Liver (tissue), 9 donors: ENCODE results near the gene JMJD1C. TPM values are rescaled to one million over a fixed set of nuclear protein-coding genes. Genes with fewer than 3 reads are reported as not detected.

Source experiments
- DNase-seq: peaks from one replicate; pipeline ENCODE4 v3.0.0-alpha.2; 2017; ENCODE audit warnings: low spot score
- H3K27ac ChIP-seq, 2 donors: one replicate each; pipeline ENCODE4 v1.7.0; 2013; ENCODE audit warnings: inconsistent platforms in 2 of 2, low read length in 2 of 2, control low read depth in 1 of 2, low read depth in 1 of 2, mild to moderate bottlenecking in 1 of 2
- H3K27me3 ChIP-seq, 4 donors: one replicate each; pipeline versions ENCODE4 v1.6.1 to v1.7.0; 2013; ENCODE audit warnings: low read length in 3 of 4, inconsistent platforms in 1 of 4, mild to moderate bottlenecking in 1 of 4, moderate library complexity in 1 of 4; ENCODE audit not compliant: control insufficient read depth in 4 of 4, insufficient read depth in 4 of 4
- H3K36me3 ChIP-seq, 4 donors: one replicate each; pipeline versions ENCODE4 v1.6.1 to v1.7.0; 2013; ENCODE audit warnings: low read length in 3 of 4, mild to moderate bottlenecking in 3 of 4, low read depth in 1 of 4, moderate library complexity in 1 of 4; ENCODE audit not compliant: control insufficient read depth in 4 of 4, insufficient read depth in 3 of 4
- H3K4me1 ChIP-seq, 4 donors: one replicate each; pipeline versions ENCODE4 v1.6.1 to v1.7.0; 2013; ENCODE audit warnings: low read length in 3 of 4, mild to moderate bottlenecking in 3 of 4, moderate library complexity in 1 of 4; ENCODE audit not compliant: control insufficient read depth in 4 of 4, insufficient read depth in 4 of 4
- H3K4me3 ChIP-seq, 3 donors: one replicate each; pipeline versions ENCODE4 v1.6.1 to v1.7.0; 2013; ENCODE audit warnings: low read length in 3 of 3, control low read depth in 1 of 3, low read depth in 1 of 3, mild to moderate bottlenecking in 1 of 3
- H3K9ac ChIP-seq, 2 donors: one replicate each; pipeline ENCODE4 v1.7.0; 2013; ENCODE audit warnings: low read length in 2 of 2, mild to moderate bottlenecking in 2 of 2, moderate library complexity in 2 of 2, control low read depth in 1 of 2, low read depth in 1 of 2
- H3K9me3 ChIP-seq, 4 donors: one replicate each; pipeline versions ENCODE4 v1.6.1 to v1.7.0; 2013; ENCODE audit warnings: low read length in 3 of 4; ENCODE audit not compliant: control insufficient read depth in 4 of 4
- EGR1 ChIP-seq, 2 donors: IDR thresholded peaks; 2 replicates each; pipeline ENCODE4 v1.6.1; 2016 to 2018; ENCODE audit warnings: antibody characterized with exemption in 2 of 2, low read depth in 2 of 2
- FOXA1 ChIP-seq: IDR thresholded peaks from 2 replicates; pipeline ENCODE4 v1.6.1; 2016; ENCODE audit warnings: antibody characterized with exemption
- FOXA2 ChIP-seq: IDR thresholded peaks from 2 replicates; pipeline ENCODE4 v1.6.1; 2016; ENCODE audit warnings: antibody characterized with exemption
- GABPA ChIP-seq, 2 donors: IDR thresholded peaks in 1 of 2; conservative IDR thresholded peaks in 1 of 2; 2 replicates each; pipeline ENCODE4 v1.6.1; 2016; ENCODE audit warnings: antibody characterized with exemption in 2 of 2, mild to moderate bottlenecking in 1 of 2, moderate library complexity in 1 of 2
- HNF4A ChIP-seq, 2 donors: conservative IDR thresholded peaks; 2 replicates each; pipeline ENCODE4 v1.6.1; 2016; ENCODE audit warnings: antibody characterized with exemption in 2 of 2, mild to moderate bottlenecking in 2 of 2
- HNF4G ChIP-seq: IDR thresholded peaks from 2 replicates; pipeline ENCODE4 v1.6.1; 2016; ENCODE audit warnings: antibody characterized with exemption
- JUND ChIP-seq, 2 donors: IDR thresholded peaks; 2 replicates each; pipeline ENCODE4 v1.6.1; 2016; ENCODE audit warnings: antibody characterized with exemption in 2 of 2
- NR2F2 ChIP-seq: IDR thresholded peaks from 2 replicates; pipeline ENCODE4 v1.6.1; 2016; ENCODE audit warnings: antibody characterized with exemption
- RAD21 ChIP-seq, 2 donors: IDR thresholded peaks; 2 replicates each; pipeline ENCODE4 v1.6.1; 2016; ENCODE audit warnings: antibody characterized with exemption in 2 of 2, mild to moderate bottlenecking in 2 of 2
- SP1 ChIP-seq: IDR thresholded peaks from 2 replicates; pipeline ENCODE4 v1.6.1; 2018; ENCODE audit warnings: antibody characterized with exemption, mild to moderate bottlenecking
- TAF1 ChIP-seq: conservative IDR thresholded peaks from 2 replicates; pipeline ENCODE4 v1.6.1; 2016; ENCODE audit warnings: antibody characterized with exemption, mild to moderate bottlenecking
- YY1 ChIP-seq: IDR thresholded peaks from 2 replicates; pipeline ENCODE4 v1.6.1; 2016; ENCODE audit warnings: antibody characterized with exemption, mild to moderate bottlenecking
- WGBS: extraction: QIAGEN DNeasy Blood & Tissue Kit; methylation state at CpG from one replicate; pipeline ENCODE4 v1.1.7; 2013; 5-methylcytosine and 5-hydroxymethylcytosine counted together
- polyA plus RNA-seq, 2 donors: library from polyadenylated mRNA; stranded (reverse) in 1 of 2; unstranded in 1 of 2; fragments of 200-250 nt in 1 of 2; fragments of >200 nt in 1 of 2; fragmentation: Nextera tagmentation in 1 of 2; extraction: Ambion mirVana in 1 of 2; gene quantifications; one replicate each; pipeline versions ENCODE4 v1.2.1 to v1.2.3, GENCODE V29; 2013 to 2015
- total RNA-seq, 2 donors: library from RNA; depleted of rRNA; stranded (reverse); fragments of >200 nt; gene quantifications; one replicate each; pipeline ENCODE4 v1.2.3, GENCODE V29; 2014
- TF ChIP-seq, protein P1 (sequence below): IDR thresholded peaks from 2 replicates; pipeline ENCODE4 v1.6.1; 2016; ENCODE audit warnings: antibody characterized with exemption
- TF ChIP-seq, protein P2 (sequence below): IDR thresholded peaks from 2 replicates; pipeline ENCODE4 v1.6.1; 2016; ENCODE audit warnings: antibody characterized with exemption
- TF ChIP-seq, protein P3 (sequence below): IDR thresholded peaks from 2 replicates; pipeline ENCODE4 v1.6.1; 2016; ENCODE audit warnings: antibody characterized with exemption
- TF ChIP-seq, protein P4 (sequence below): IDR thresholded peaks from 2 replicates; pipeline ENCODE4 v1.6.1; 2016; ENCODE audit warnings: antibody characterized with exemption, mild to moderate bottlenecking
- donor health status: healthy.
- donor health status: healthy.
- donor health status: healthy.
- donor health status: healthy.
- donor health status: healthy.

The JMJD1C gene
- total and polyA plus RNA-seq, 4 donors = 11.0 to 93.1 (median 56.0) TPM

DNA sequence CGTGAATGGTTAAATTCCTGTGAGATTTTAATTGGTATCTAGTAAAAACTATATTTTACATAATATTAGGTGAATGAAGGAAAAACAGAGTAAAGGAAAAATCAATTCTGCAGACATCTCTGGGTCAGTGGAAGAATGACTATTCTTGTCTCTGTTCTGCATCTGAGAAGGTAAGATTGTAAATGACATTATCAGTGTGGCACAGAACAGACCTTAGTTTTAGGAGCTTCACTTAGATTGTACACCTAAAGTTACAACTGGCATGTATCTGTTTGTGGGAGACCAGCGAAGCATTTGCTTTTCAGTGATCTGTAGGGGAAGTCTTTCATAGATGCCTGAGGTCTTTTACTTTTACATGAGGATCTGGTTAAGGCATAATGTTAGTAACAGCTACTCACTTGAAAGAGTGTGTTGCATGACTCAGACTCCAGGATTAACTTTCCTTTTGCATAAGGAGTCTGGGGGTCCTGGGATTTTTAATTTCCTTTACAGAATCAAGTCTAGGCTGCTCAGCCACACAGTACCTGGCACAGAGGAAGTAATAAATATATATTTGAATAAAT is 56.2 kb downstream of the JMJD1C start:
- Histone ChIP-seq H3K9ac (no peak overlapping the region), H3K9me3 (no peaks in the 10 kb centered on the region), H3K27ac (no peak overlapping the region), H3K36me3 (no peaks in the 10 kb centered on the region), H3K4me3 (no peak overlapping the region), H3K4me1 (peaks cover 0 to 6% (median 2%) of the 10 kb centered on the region in 4 donors), H3K27me3 (no peaks in the 10 kb centered on the region)
- TF ChIP-seq, protein P1, sequence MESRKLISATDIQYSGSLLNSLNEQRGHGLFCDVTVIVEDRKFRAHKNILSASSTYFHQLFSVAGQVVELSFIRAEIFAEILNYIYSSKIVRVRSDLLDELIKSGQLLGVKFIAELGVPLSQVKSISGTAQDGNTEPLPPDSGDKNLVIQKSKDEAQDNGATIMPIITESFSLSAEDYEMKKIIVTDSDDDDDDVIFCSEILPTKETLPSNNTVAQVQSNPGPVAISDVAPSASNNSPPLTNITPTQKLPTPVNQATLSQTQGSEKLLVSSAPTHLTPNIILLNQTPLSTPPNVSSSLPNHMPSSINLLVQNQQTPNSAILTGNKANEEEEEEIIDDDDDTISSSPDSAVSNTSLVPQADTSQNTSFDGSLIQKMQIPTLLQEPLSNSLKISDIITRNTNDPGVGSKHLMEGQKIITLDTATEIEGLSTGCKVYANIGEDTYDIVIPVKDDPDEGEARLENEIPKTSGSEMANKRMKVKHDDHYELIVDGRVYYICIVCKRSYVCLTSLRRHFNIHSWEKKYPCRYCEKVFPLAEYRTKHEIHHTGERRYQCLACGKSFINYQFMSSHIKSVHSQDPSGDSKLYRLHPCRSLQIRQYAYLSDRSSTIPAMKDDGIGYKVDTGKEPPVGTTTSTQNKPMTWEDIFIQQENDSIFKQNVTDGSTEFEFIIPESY = no peak
- TF ChIP-seq TAF1 = no peak
- TF ChIP-seq, protein P2, sequence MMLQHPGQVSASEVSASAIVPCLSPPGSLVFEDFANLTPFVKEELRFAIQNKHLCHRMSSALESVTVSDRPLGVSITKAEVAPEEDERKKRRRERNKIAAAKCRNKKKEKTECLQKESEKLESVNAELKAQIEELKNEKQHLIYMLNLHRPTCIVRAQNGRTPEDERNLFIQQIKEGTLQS = no peak
- no peak for TF ChIP-seq FOXA2
- no peak for TF ChIP-seq JUND (IDR thresholded peaks at IDR 0.05)
- no peak for TF ChIP-seq RAD21 (IDR thresholded peaks at IDR 0.05)
- TF ChIP-seq, protein P3, sequence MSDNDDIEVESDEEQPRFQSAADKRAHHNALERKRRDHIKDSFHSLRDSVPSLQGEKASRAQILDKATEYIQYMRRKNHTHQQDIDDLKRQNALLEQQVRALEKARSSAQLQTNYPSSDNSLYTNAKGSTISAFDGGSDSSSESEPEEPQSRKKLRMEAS = no peak
- no peak for TF ChIP-seq SP1
- no peak for DNase-seq
- WGBS = 93% methylated on average over 2 of the region's 2 CpGs

DNA sequence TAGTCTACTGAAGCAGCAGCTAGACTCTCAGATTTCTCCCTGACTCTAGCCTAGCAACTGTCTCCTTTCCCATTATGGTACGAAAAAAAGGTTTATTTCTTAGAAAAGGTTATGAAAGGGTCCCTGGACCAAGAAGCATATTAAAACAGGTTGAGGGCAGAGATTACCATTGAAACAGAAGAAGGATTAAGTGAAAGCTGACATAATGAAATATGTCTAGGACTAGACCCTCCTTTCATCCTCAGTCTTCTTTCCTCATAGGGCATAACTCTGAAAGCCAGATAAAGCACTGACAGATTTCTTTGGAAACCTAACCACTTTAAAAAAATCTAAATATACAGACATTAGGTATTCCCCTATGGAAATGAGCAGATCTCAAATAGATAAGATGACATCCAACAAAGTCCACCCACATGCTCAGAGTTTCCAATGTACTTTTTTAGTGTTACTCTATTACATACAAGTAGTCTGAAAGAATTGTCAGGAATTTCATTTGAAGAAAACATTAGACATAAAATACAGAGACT is 58.6 kb downstream of the JMJD1C start:
- H3K9ac ChIP-seq = no peak overlapping the region
- WGBS = 95% methylated on average over 1 of the region's 1 CpG

DNA sequence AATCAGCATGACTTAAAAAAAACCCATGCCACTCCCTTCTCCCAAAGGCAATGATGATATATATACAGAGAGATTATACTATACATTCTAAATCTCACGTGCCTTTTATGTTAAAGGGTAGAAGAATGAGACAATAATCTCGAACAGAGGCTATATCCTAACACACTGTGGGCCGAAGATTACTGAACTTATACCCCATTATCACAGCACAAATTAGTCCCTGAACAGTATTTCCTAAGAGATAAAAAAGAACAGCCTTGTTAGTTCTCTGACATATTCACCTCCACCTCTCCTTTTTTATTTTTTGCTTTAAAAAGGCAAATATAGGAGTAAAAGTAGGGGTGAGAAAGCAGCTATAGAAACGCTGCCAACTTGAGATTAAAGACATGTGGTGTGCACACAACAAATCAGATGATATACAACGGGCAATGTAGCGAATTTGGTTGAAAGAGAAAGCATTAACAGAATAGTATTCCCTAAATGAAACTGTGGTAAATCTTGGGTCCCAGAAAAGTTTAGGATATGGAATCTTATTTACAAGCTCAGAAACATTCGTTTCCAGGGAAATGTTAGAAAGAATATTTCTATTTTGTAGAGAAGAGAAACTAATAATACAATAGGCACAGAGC is 69.5 kb downstream of the JMJD1C start:
- TF ChIP-seq HNF4A (conservative IDR thresholded peaks at IDR 0.05) = no peak
- TF ChIP-seq RAD21 (IDR thresholded peaks at IDR 0.05) = no peak
- no peak for TF ChIP-seq TAF1
- no peak for TF ChIP-seq FOXA2
- no peak for TF ChIP-seq GABPA (IDR thresholded peaks at IDR 0.05 in 1 of 2, conservative IDR thresholded peaks at IDR 0.05 in 1 of 2)
- no peak for TF ChIP-seq EGR1 (IDR thresholded peaks at IDR 0.05; ENCODE audit: low read depth in 2 of 2)
- TF ChIP-seq, protein P2 = no peak
- TF ChIP-seq YY1 = no peak
- TF ChIP-seq, protein P1 = no peak
- TF ChIP-seq NR2F2 = no peak
- no peak for TF ChIP-seq HNF4G
- TF ChIP-seq, protein P4, sequence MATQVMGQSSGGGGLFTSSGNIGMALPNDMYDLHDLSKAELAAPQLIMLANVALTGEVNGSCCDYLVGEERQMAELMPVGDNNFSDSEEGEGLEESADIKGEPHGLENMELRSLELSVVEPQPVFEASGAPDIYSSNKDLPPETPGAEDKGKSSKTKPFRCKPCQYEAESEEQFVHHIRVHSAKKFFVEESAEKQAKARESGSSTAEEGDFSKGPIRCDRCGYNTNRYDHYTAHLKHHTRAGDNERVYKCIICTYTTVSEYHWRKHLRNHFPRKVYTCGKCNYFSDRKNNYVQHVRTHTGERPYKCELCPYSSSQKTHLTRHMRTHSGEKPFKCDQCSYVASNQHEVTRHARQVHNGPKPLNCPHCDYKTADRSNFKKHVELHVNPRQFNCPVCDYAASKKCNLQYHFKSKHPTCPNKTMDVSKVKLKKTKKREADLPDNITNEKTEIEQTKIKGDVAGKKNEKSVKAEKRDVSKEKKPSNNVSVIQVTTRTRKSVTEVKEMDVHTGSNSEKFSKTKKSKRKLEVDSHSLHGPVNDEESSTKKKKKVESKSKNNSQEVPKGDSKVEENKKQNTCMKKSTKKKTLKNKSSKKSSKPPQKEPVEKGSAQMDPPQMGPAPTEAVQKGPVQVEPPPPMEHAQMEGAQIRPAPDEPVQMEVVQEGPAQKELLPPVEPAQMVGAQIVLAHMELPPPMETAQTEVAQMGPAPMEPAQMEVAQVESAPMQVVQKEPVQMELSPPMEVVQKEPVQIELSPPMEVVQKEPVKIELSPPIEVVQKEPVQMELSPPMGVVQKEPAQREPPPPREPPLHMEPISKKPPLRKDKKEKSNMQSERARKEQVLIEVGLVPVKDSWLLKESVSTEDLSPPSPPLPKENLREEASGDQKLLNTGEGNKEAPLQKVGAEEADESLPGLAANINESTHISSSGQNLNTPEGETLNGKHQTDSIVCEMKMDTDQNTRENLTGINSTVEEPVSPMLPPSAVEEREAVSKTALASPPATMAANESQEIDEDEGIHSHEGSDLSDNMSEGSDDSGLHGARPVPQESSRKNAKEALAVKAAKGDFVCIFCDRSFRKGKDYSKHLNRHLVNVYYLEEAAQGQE = no peak
- TF ChIP-seq, protein P3 = no peak
- Histone ChIP-seq H3K9me3 (no peaks in the 10 kb centered on the region), H3K4me1 (peaks cover 0 to 4% (median 0%) of the 10 kb centered on the region in 4 donors), H3K36me3 (no peaks in the 10 kb centered on the region), H3K27me3 (no peaks in the 10 kb centered on the region), H3K27ac (no peak overlapping the region), H3K4me3 (no peak overlapping the region), H3K9ac (no peak overlapping the region)
- no peak for DNase-seq
- 78% methylated on average over 7 of the region's 7 CpGs for WGBS

More for the DNA sequence above, 58.6 kb downstream of the JMJD1C start:
- TF ChIP-seq NR2F2 (no peak), YY1 (no peak), JUND (IDR thresholded peaks at IDR 0.05) (no peak), RAD21 (IDR thresholded peaks at IDR 0.05) (no peak), HNF4G (no peak), FOXA1 (no peak)
- TF ChIP-seq, protein P3 = no peak
- DNase-seq = no peak
- Histone ChIP-seq H3K27me3 (no peaks in the 10 kb centered on the region), H3K36me3 (no peaks in the 10 kb centered on the region), H3K9me3 (no peaks in the 10 kb centered on the region), H3K27ac (no peak overlapping the region), H3K4me1 (peaks cover 0 to 6% (median 2%) of the 10 kb centered on the region in 4 donors), H3K4me3 (no peak overlapping the region)
